Measurements from ENCODE around the gene ACTR8.

ACTR8 gene

DNA sequence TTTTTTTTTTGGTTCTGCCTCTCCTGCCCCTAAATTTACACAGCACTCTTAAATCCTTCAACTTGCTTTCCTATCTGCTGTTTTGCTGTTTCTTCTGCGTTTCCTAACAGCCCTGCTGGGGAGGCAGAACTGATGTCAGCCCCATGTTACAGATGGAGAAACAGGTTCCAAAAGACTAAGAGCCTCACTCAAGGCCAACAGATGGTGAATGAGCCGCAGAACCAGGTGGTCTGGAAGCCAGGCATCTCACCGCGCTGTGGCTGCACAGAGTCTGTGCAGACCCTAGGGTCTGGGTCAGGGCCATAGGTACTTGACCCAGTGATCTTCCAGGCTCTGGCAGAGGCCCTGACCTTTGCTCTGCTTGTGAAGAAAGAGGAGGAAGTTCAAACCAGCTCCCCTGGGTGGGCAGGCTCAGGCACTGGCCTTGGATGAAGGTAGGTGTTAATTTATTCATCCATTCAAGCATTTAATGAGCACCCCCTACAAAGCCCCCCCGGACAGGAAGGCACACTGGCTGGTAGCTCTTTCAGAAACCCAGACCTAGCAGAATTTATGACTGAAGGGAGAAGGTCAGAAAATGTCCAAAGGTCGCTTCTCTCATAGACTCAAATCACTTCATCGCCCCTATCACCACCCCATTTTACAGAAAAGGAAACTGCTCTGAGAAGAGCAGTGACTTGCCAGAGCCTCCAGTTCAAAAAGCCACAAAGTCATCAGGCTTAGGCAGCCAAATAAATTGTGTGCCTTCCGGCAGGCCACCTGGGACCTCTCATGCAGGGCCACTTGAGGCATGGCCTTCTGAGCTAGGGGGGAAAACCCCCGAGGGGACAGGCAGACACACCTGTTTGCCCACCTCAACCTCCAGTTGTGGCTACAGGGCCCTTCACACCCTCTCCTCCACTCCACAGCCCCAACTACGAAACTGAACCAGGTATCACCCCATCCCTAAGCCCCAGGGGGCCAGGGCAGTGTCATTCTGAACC lies 38.5 kb downstream of the ACTR8 start:
- Histone ChIP-seq H3K79me2 (ENCODE audit: insufficient read depth, low read length) (no peaks in the 10 kb centered on the region), H2AFZ (ENCODE audit: low read depth, low read length) (no peak overlapping the region), H3K9ac (ENCODE audit: low read depth, low read length) (no peak overlapping the region), H3K4me3 (ENCODE audit: low read depth in 1 of 2, low read length in 2 of 2) (no peak overlapping the region), H3K27me3 (ENCODE audit: insufficient read depth, low read length, poor library complexity) (no peaks in the 10 kb centered on the region), H3K36me3 (ENCODE audit: insufficient read depth, low read length) (no peaks in the 10 kb centered on the region), H3K27ac (ENCODE audit: low read length) (no peak overlapping the region), H3K4me1 (ENCODE audit: insufficient read depth, low read length) (no peaks in the 10 kb centered on the region), H3K9me3 (ENCODE audit: insufficient read depth, low read length, severe bottlenecking) (no peaks in the 10 kb centered on the region), H3K4me2 (ENCODE audit: insufficient read depth, low read length) (no peak overlapping the region), H4K20me1 (ENCODE audit: insufficient read depth, low read length) (no peaks in the 10 kb centered on the region)
- TF ChIP-seq EZH2 (IDR thresholded peaks at IDR 0.05; ENCODE audit: borderline replicate concordance, low read depth, low read length, severe bottlenecking) = no peak
- TF ChIP-seq, protein P1, sequence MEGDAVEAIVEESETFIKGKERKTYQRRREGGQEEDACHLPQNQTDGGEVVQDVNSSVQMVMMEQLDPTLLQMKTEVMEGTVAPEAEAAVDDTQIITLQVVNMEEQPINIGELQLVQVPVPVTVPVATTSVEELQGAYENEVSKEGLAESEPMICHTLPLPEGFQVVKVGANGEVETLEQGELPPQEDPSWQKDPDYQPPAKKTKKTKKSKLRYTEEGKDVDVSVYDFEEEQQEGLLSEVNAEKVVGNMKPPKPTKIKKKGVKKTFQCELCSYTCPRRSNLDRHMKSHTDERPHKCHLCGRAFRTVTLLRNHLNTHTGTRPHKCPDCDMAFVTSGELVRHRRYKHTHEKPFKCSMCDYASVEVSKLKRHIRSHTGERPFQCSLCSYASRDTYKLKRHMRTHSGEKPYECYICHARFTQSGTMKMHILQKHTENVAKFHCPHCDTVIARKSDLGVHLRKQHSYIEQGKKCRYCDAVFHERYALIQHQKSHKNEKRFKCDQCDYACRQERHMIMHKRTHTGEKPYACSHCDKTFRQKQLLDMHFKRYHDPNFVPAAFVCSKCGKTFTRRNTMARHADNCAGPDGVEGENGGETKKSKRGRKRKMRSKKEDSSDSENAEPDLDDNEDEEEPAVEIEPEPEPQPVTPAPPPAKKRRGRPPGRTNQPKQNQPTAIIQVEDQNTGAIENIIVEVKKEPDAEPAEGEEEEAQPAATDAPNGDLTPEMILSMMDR (IDR thresholded peaks at IDR 0.05; ENCODE audit: borderline replicate concordance, extremely low read depth, low read length, poor library complexity, severe bottlenecking) = no peak
- ATAC-seq (ENCODE audit: insufficient read depth, low read depth) = no peak
- DNase-seq = no peak

DNA sequence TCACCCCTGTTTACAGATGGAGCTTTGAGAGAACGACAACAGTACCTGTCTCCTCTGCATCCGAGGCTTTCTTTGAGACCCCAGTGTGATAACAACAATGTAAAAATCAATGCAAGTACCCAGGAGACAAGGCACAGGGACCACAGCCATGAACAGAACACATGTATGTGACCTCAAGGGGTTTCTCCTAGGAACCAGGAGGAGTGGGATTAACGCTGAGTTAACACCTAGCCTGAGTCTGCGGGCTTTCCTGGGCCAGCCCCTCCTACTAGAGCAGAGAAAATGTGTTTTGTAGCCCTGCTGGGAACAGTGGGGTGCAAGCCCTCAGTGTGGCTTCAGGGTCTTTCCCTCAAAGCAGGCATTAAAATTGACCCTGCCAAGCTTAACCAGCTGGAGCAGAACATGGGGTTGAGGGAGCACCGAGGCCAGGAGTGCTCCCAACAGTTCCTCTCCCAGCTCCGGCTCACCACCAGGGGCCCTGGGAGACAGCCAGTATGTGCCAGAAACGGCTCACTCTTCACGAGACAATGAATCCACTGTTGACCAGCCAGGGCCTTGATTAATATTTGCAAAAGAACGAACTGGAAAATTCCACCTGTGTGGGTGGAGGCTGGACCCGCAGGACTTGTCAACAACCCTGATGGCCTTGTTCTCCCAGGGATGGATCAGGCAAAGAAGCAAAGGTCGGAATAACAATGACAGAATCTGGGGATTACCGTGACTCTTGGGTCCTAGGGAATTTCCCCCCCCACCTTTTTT lies 39.3 kb downstream of the ACTR8 start:
- no peak overlapping the region for H3K9ac ChIP-seq (ENCODE audit: low read depth, low read length)
- DNase-seq = no peak
- H3K36me3 ChIP-seq (ENCODE audit: insufficient read depth, low read length) = no peaks in the 10 kb centered on the region
- no peaks in the 10 kb centered on the region for H3K79me2 ChIP-seq (ENCODE audit: insufficient read depth, low read length)
- H3K4me2 ChIP-seq (ENCODE audit: insufficient read depth, low read length) = no peak overlapping the region
- H3K27ac ChIP-seq (ENCODE audit: low read length) = no peak overlapping the region
- TF ChIP-seq, protein P1 (IDR thresholded peaks at IDR 0.05; ENCODE audit: borderline replicate concordance, extremely low read depth, low read length, poor library complexity, severe bottlenecking) = no peak
- TF ChIP-seq EZH2 (IDR thresholded peaks at IDR 0.05; ENCODE audit: borderline replicate concordance, low read depth, low read length, severe bottlenecking) = no peak
- no peak overlapping the region for H2AFZ ChIP-seq (ENCODE audit: low read depth, low read length)
- no peaks in the 10 kb centered on the region for H3K27me3 ChIP-seq (ENCODE audit: insufficient read depth, low read length, poor library complexity)
- no peak for ATAC-seq (ENCODE audit: insufficient read depth, low read depth)
- H3K4me1 ChIP-seq (ENCODE audit: insufficient read depth, low read length) = no peaks in the 10 kb centered on the region
- no peaks in the 10 kb centered on the region for H3K9me3 ChIP-seq (ENCODE audit: insufficient read depth, low read length, severe bottlenecking)
- H3K4me3 ChIP-seq (ENCODE audit: low read depth in 1 of 2, low read length in 2 of 2) = no peak overlapping the region
- H4K20me1 ChIP-seq (ENCODE audit: insufficient read depth, low read length) = no peaks in the 10 kb centered on the region

DNA sequence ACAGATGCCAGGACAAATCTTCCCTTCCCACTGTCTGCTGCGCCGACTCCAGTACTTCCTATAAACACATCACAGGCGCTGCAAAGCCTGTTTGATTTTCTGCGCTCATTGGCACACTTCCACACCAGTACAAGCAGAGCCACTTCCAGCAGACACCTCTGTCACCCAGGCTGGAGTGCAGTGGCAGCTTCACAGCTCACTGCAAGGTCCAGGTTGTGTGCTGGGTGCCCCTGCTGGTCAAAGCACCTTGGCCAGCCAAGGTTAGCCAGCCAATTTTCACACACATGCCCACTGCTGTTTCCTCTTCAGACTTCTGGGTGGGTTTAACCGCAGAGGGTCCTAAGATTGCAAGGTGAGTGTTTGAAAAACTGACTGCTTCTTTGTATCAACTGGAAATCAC lies 40.7 kb downstream of the ACTR8 start:
- Histone ChIP-seq H3K27ac (ENCODE audit: low read length) (no peak overlapping the region), H3K27me3 (ENCODE audit: insufficient read depth, low read length, poor library complexity) (no peaks in the 10 kb centered on the region), H3K4me2 (ENCODE audit: insufficient read depth, low read length) (no peak overlapping the region), H3K4me3 (ENCODE audit: low read depth in 1 of 2, low read length in 2 of 2) (no peak overlapping the region), H3K79me2 (ENCODE audit: insufficient read depth, low read length) (no peaks in the 10 kb centered on the region), H2AFZ (ENCODE audit: low read depth, low read length) (no peak overlapping the region), H4K20me1 (ENCODE audit: insufficient read depth, low read length) (no peaks in the 10 kb centered on the region; the same call in 1 of the 2 replicates), H3K9ac (ENCODE audit: low read depth, low read length) (no peak overlapping the region), H3K9me3 (ENCODE audit: insufficient read depth, low read length, severe bottlenecking) (no peaks in the 10 kb centered on the region), H3K36me3 (ENCODE audit: insufficient read depth, low read length) (no peaks in the 10 kb centered on the region), H3K4me1 (ENCODE audit: insufficient read depth, low read length) (no peaks in the 10 kb centered on the region)
- TF ChIP-seq EZH2 (IDR thresholded peaks at IDR 0.05; ENCODE audit: borderline replicate concordance, low read depth, low read length, severe bottlenecking) = no peak
- TF ChIP-seq, protein P1 (IDR thresholded peaks at IDR 0.05; ENCODE audit: borderline replicate concordance, extremely low read depth, low read length, poor library complexity, severe bottlenecking) = no peak
- DNase-seq (no peak), ATAC-seq (ENCODE audit: insufficient read depth, low read depth) (no peak)

All from DND-41 (cell line).